IPS-20b (cell line): ENCODE results near the gene TLE3.

Experiments used
- H3K27ac ChIP-seq: one replicate; pipeline ENCODE4 v1.5.1; 2013; ENCODE audit warnings: low read length
- H3K27me3 ChIP-seq: 2 replicates; pipeline ENCODE4 v1.6.1; 2013; ENCODE audit warnings: mild to moderate bottlenecking, low read length, inconsistent platforms; ENCODE audit not compliant: insufficient read depth
- H3K36me3 ChIP-seq: 2 replicates; pipeline ENCODE4 v1.6.1; 2013; ENCODE audit warnings: low read depth, mild to moderate bottlenecking, inconsistent platforms, low read length, moderate library complexity; ENCODE audit not compliant: insufficient read depth
- H3K4me1 ChIP-seq: 2 replicates; pipeline ENCODE4 v1.6.1; 2013; ENCODE audit warnings: mild to moderate bottlenecking, control low read depth, inconsistent platforms, low read length, moderate library complexity; ENCODE audit not compliant: insufficient read depth
- H3K4me3 ChIP-seq: 2 replicates; pipeline ENCODE4 v1.5.1; 2013; ENCODE audit warnings: mild to moderate bottlenecking, low read length, inconsistent platforms
- H3K9ac ChIP-seq: 2 replicates; pipeline ENCODE4 v1.6.1; 2013; ENCODE audit warnings: low read depth, mild to moderate bottlenecking, inconsistent platforms, low read length, moderate library complexity
- H3K9me3 ChIP-seq: 2 replicates; pipeline ENCODE4 v1.6.1; 2013; ENCODE audit warnings: mild to moderate bottlenecking, low read depth, low read length, inconsistent platforms; ENCODE audit not compliant: insufficient read depth

TLE3 gene

DNA sequence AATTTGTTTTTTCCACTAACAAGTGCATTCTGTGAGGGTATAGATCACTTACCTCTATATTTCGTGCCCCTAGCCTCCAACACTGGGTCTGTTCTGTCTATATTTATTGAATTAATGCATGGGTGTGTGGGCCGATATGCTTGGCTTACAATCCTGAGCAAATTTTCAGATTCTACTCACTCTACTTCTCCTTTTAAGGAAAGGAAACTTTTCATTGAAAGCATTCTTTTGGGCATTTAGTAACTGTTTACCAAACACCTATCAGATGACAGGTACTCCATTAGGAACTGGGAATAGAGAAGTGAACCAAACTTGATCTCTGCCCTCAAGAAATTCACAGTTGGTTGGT is 60.5 kb downstream of the TLE3 start:
- Histone ChIP-seq H3K9ac (no peak overlapping the region), H3K4me1 (no peaks in the 10 kb centered on the region), H3K36me3 (no peaks in the 10 kb centered on the region), H3K4me3 (no peak overlapping the region), H3K27ac (no peak overlapping the region), H3K27me3 (no peaks in the 10 kb centered on the region), H3K9me3 (no peaks in the 10 kb centered on the region)

DNA sequence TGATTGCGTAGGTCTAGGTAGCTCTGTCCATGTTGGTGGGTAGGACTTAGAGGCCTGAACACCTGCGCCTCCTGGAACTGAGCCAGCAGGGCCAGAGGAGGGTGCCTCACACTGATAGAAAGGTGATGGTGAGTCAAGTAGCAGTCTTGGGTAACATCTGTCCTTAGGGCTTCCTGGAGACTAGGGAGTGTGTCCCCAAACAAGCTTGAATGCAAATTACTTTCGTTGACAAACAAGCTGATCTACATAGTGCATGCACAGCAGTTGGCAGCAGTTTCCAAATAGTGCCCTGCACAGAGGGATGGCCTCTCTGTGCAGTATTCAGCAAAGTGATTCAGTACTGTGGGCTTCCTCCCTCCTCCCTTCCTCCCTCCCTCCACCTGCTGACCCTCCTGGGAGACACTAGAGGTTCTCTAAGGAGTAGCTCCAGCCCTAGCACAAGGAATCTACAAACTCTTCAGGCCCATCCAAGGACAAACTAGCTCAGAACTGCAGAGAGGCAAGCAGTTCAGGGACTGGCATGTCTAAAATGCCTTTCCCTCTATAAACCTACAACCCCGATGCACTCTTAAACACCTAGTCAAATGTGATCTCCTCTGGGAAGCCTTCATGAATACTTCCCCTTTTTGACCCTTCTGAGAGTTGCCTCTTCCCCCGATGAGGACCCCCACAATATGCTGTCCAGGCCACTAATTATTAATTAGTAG is 61.0 kb downstream of the TLE3 start:
- no peak overlapping the region for H3K27ac ChIP-seq
- H3K4me1 ChIP-seq = no peaks in the 10 kb centered on the region
- H3K4me3 ChIP-seq = no peak overlapping the region

DNA sequence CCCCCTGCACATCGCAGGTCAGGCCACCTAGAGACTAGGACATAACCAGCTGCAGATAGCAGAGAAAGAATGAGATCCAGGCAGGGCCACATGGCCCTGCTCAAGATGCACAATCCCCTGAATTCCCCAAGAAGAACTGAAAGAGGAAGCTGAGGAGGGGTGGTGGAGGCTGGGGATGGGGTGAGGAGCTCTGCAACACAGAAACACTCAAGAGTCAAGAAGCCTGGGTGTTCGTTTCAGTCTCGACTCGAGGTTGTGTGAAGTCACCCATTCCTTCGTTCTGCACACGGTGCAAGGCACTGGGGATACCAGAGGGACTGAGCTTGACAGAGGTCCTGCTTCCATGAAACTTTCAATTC is 62.0 kb downstream of the TLE3 start:
- Histone ChIP-seq H3K9me3 (no peaks in the 10 kb centered on the region), H3K27me3 (no peaks in the 10 kb centered on the region), H3K4me1 (no peaks in the 10 kb centered on the region), H3K4me3 (no peak overlapping the region), H3K9ac (no peak overlapping the region), H3K27ac (no peak overlapping the region), H3K36me3 (no peaks in the 10 kb centered on the region)

More for the DNA sequence above, 61.0 kb downstream of the TLE3 start:
- Histone ChIP-seq H3K9me3 (no peaks in the 10 kb centered on the region), H3K9ac (no peak overlapping the region), H3K27me3 (no peaks in the 10 kb centered on the region), H3K36me3 (no peaks in the 10 kb centered on the region)

DNA sequence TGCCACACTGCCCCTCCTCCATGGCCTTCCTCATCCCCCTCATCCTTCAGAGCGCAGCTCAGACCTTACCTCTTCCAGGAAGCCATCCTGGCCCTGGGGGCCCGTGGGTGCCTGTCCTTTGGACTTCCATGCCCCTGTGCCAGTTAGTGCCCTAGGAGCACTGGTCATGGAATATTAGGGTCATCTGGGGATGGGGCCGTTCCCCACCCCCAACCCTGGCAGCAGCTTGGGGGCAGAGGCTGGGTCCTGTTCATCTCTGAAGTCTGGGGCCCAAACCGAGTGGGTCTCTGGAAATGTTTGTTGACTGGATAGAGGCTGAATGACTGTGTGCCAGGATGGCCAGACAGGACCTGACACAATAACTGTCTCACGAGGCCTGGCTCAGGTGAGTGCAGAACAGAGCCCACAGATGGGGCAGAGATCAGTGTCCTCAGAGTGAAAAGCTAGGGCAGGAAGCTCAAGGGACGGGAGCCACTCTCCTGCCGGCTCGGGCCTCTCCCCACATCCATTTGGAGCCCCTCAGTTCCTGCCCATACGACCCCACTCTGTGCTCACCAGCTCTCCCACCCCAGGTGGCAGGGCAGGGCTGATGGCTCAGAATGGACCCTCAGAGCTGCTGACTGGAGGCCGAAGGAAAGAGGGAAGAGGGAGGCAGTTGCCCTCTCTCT is 62.5 kb downstream of the TLE3 start:
- H3K36me3 ChIP-seq = no peaks in the 10 kb centered on the region
- H3K9ac ChIP-seq = no peak overlapping the region
- H3K27me3 ChIP-seq = no peaks in the 10 kb centered on the region
- H3K27ac ChIP-seq = no peak overlapping the region
- no peaks in the 10 kb centered on the region for H3K9me3 ChIP-seq
- H3K4me3 ChIP-seq = no peak overlapping the region
- H3K4me1 ChIP-seq = no peaks in the 10 kb centered on the region

DNA sequence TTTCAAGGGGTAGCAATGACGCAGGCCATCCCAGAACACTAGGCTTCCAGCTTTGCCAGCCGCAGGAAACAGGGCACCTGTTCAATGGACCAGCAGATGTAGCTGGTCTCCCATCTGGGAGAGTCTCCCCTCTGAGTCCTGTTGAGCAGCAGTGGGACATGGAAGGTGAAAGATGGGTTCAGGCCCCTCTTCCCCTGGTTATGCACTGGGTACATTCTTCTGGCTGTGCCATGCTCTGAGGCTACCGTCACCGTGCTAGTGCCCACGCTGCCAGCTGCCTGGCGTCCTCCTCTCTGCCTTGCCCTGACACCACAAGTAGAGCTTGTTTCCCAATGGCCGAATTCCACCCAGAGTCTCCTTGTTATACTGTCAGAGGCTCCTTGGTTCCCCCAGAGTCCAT is 63.1 kb downstream of the TLE3 start:
- Histone ChIP-seq H3K9me3 (no peaks in the 10 kb centered on the region), H3K27ac (no peak overlapping the region), H3K4me3 (no peak overlapping the region), H3K9ac (no peak overlapping the region), H3K4me1 (no peaks in the 10 kb centered on the region), H3K27me3 (no peaks in the 10 kb centered on the region), H3K36me3 (no peaks in the 10 kb centered on the region)

DNA sequence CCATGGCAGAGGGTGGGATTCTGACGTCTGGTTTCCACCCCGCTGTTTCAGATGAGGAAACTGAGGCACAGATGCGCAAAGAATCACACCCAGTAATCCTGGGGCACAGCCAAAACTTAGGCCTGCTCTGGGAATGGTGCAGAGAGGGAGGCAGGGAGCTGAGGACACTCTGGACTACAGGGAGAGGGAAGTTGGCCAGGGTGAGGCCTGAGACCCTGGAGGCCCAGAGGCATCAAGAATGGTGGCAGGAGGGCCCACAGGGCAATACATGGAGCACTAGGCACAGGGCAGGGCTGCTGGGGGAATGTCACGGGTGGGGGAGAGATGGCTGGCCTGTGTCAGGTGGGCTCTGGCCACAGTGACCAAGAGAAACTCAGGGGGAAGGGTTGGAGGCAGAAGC is 63.6 kb downstream of the TLE3 start:
- no peak overlapping the region for H3K4me3 ChIP-seq
- H3K9me3 ChIP-seq = no peaks in the 10 kb centered on the region
- no peak overlapping the region for H3K9ac ChIP-seq
- H3K4me1 ChIP-seq = no peaks in the 10 kb centered on the region
- H3K36me3 ChIP-seq = no peaks in the 10 kb centered on the region
- no peak overlapping the region for H3K27ac ChIP-seq
- H3K27me3 ChIP-seq = no peaks in the 10 kb centered on the region

DNA sequence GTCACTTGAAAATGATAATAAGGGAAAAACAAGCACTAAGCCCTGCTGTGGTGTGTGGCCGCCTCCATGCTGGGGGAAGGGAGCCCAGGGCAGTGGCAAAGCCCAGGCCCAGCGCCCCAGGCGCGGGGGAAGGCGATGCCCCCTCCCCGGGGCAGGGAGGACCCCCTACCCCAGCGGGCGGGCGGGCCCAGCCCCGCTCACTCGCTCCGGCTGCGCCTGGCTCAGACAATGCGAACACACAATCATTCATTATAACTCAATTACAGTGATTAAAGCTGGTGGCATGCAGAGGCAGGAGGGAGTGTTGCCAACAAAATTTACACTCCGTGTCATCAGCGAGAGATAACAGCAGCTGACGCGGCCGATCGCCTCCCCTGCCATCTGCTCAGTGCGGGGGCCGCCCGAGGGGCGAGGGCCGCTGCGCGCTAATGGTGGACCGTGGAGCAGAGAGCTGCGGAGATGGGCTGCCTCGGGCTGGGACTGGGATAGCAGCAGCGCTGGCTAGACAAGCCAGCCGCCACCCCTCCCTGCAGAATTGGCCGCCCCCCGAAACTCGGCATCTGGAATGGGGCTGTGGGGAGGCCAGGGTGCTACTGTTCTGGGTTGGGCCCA is 64.1 kb downstream of the TLE3 start:
- Histone ChIP-seq H3K9ac (no peak overlapping the region), H3K27ac (no peak overlapping the region), H3K36me3 (no peaks in the 10 kb centered on the region), H3K27me3 (no peaks in the 10 kb centered on the region), H3K4me1 (no peaks in the 10 kb centered on the region), H3K4me3 (no peak overlapping the region), H3K9me3 (no peaks in the 10 kb centered on the region)

DNA sequence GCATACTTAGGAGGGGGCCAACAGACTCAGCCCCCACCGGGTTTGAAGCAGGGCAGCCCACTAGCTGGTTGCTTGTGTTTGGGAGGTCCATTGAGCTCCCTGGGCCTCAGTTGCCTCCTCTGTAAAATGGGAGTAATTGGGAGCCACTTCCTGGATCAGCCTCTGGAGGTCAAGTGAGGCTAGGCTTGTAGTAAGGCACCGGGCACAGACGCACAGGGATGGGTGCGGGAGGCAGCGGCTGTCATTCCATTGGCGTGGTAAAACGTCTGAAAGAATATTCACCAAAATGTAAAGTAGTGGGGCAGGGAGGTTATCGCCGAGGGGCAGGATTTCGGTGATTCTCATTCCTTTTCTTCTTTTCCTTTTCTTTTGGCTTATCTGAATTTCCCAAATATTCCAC is 64.6 kb downstream of the TLE3 start:
- Histone ChIP-seq H3K9me3 (no peaks in the 10 kb centered on the region), H3K4me3 (no peak overlapping the region), H3K9ac (no peak overlapping the region), H3K36me3 (no peaks in the 10 kb centered on the region), H3K27ac (no peak overlapping the region), H3K4me1 (no peaks in the 10 kb centered on the region), H3K27me3 (no peaks in the 10 kb centered on the region)

DNA sequence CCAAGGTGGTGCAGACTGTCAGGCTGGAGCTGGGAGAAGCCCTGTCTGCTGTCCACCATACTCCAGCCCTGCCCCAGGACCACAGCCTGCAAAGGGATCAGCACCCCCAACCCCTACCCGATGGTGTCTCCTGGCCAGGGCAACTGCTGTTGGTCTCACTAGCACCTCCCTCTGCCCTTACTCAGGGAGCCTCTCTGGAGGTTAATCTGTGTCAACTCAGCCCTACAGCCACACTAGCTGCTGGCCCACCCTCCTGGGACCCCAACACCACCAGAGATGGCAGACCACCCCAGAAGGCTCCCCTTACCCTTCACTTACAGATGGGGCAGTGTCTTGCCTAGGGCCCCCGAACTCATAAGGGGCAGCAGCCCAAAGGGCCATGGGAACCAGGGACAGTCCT is 65.2 kb downstream of the TLE3 start:
- Histone ChIP-seq H3K4me3 (no peak overlapping the region), H3K27me3 (no peaks in the 10 kb centered on the region), H3K36me3 (no peaks in the 10 kb centered on the region), H3K27ac (no peak overlapping the region), H3K4me1 (no peaks in the 10 kb centered on the region), H3K9me3 (no peaks in the 10 kb centered on the region), H3K9ac (no peak overlapping the region)

DNA sequence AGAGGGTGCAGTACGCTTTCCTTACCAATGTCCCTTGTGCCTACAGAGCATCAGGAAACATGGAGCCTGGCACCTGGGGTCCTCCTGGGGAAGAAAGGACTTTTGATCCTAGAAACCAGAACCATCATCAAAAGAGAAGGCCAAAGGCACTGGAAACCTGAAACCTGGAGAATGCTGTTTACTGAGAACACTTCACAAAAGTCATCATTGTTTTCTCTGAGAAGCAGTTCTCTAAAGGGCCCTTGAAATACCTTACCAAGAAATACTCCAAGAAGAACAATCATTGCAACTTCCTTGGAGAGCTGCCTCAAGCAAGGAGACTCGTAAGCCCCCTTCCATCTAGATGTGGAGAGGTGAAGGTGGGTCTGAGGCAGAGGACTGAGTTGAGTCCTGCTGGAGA is 66.0 kb downstream of the TLE3 start:
- no peak overlapping the region for H3K9ac ChIP-seq
- no peaks in the 10 kb centered on the region for H3K36me3 ChIP-seq
- no peak overlapping the region for H3K27ac ChIP-seq
- H3K9me3 ChIP-seq = no peaks in the 10 kb centered on the region
- no peak overlapping the region for H3K4me3 ChIP-seq
- H3K27me3 ChIP-seq = no peaks in the 10 kb centered on the region
- no peaks in the 10 kb centered on the region for H3K4me1 ChIP-seq

DNA sequence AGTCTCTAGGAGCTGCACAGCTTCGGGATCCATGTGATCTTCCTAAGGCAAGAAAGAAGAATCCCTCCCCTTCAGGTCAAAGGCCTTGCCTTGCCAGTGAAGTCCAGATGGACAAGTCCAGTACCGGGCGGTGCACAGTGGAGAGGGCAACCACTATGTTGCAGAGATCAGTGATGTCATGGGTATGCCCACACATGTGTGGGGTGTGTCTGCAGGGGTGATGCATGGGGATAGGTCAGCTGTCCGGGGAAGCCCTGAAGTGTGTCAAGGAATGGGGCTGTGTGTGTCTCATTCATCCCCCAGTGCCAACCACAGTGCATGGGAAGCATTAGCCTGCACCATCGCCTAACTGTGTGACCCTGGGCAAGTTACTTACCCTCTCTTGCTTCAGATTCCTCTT is 66.5 kb downstream of the TLE3 start:
- H3K4me1 ChIP-seq = no peaks in the 10 kb centered on the region
- H3K27ac ChIP-seq = no peak overlapping the region
- no peaks in the 10 kb centered on the region for H3K36me3 ChIP-seq
- H3K27me3 ChIP-seq = no peaks in the 10 kb centered on the region
- no peaks in the 10 kb centered on the region for H3K9me3 ChIP-seq
- H3K4me3 ChIP-seq = no peak overlapping the region
- H3K9ac ChIP-seq = no peak overlapping the region

DNA sequence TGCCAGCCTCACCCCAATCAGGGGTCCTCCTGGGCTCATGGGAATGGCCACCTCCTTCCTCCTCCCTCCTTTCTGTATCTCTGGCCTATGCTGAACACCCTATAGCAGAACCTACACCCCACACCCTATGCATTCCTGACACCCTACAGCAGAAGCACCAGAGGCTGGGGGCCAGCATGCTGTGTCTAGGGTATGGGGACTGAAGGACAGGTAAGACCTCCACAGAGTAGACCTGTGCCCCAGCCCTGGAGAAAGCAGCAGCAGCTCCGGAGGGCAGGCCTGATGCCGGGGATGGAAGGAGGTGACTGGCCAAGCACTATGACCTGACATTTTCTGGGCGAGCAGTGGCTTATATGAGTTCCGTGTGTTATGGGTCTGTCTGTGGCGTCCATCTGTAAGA is 66.9 kb downstream of the TLE3 start:
- Histone ChIP-seq H3K27me3 (no peaks in the 10 kb centered on the region), H3K4me3 (no peak overlapping the region), H3K4me1 (no peaks in the 10 kb centered on the region), H3K27ac (no peak overlapping the region), H3K36me3 (no peaks in the 10 kb centered on the region), H3K9ac (no peak overlapping the region), H3K9me3 (no peaks in the 10 kb centered on the region)
